Astrocyte of the spinal cord (primary cell): ENCODE data around the gene PRR15L.
A peak's percentile ranks its signal among the peaks of the same experiment; 100 is the strongest.
"Not testable (repeated sequence)": the region's sequence is repeated elsewhere in the genome, so short reads cannot be mapped to it uniquely, and the experiment has no call there.

ENCODE experiments used
- DNase-seq: peaks from one replicate; pipeline ENCODE4 v3.0.0; 2011; ENCODE audit warnings: low read depth, low spot score
- H3K4me3 ChIP-seq: 2 replicates; pipeline ENCODE4 v1.5.1; 2011; ENCODE audit warnings: low read depth, mild to moderate bottlenecking, low read length, moderate library complexity
- in situ Hi-C: cut with HindIII; loops from 2 replicates; pipeline ENCODE4 v1.10.0; 2017; ENCODE audit warnings: low sequenced_read_pairs
- TF ChIP-seq, protein P1 (sequence below): IDR thresholded peaks from 2 replicates; pipeline ENCODE4 v1.5.1; 2012; ENCODE audit warnings: low read depth, mild to moderate bottlenecking, low read length, inconsistent platforms

PRR15L gene

DNA sequence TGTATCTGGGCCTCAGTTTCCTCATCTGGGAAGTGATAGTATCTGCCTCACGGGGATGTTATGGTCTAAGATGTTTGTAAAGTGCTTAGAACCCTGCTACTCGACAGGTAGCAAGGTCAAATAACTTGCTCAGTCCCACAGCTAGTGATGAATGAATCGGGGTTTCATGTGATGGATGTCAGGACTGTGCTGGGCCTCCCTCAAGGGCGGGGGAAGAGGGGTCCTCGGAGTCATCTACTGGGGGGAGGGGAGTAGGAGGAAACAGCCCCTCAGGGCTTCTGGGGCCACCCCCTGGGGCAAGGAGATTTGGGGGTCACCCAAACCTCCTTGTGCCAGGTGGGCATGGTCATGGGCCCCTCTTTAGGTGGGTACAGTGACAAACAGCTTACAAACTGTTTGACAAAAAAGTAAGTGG lies 15.6 kb downstream of the PRR15L start:
- DNase-seq: no peak
- TF ChIP-seq, protein P1, sequence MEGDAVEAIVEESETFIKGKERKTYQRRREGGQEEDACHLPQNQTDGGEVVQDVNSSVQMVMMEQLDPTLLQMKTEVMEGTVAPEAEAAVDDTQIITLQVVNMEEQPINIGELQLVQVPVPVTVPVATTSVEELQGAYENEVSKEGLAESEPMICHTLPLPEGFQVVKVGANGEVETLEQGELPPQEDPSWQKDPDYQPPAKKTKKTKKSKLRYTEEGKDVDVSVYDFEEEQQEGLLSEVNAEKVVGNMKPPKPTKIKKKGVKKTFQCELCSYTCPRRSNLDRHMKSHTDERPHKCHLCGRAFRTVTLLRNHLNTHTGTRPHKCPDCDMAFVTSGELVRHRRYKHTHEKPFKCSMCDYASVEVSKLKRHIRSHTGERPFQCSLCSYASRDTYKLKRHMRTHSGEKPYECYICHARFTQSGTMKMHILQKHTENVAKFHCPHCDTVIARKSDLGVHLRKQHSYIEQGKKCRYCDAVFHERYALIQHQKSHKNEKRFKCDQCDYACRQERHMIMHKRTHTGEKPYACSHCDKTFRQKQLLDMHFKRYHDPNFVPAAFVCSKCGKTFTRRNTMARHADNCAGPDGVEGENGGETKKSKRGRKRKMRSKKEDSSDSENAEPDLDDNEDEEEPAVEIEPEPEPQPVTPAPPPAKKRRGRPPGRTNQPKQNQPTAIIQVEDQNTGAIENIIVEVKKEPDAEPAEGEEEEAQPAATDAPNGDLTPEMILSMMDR: no peak
- in situ Hi-C loops: no loop called here
- peak overlapping the region; percentile 67 for H3K4me3 ChIP-seq

DNA sequence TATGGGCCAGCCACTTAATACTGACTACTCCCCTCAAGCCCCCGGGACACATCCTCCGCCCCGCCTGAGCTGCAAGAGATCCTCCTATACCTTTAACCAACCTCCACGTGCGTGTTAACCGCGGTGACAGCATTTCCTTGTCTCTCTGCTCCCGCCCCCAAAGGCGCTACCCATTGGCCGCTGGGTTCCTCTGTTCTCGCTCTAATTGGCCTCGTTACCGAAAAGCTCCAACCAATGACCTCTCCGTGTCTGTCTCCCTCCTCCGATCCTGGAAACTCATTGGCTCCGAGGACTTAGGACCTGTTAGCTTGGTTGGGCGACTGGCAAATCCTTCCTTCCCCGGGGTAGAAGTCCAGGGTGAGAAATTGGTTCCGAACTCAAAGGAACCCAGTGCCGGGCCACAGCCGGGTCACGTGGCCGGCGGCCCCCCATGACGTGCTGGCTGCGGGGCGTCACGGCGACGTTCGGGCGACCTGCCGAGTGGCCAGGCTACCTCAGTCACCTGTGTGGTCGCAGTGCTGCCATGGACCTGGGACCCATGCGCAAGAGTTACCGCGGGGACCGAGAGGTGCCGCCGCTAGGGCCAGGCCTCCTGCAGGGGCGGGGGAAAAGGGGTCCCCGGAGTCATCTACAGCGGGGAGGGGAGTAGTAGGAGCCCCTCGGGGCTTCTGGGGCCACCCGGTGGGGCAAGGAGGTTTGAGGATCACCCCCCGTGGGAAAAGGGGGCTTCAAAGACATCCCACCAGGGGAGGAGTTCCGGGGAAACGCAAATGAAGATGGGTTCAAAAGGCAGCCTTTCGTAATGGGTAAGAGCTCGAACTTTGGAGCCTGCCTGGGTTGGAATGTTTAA lies 16.2 kb downstream of the PRR15L start, which contains the start of gene PNPO:
Gene PNPO (plus strand): TSS at position 326 of the 850 bp plus-strand sequence. CDS start 105 bp downstream, at position 431.
- H3K4me3 ChIP-seq: peak within 1 kb of the TSS; percentile 67
- DNase-seq: peak; percentile 97
- TF ChIP-seq, protein P1: peak; percentile 2
- in situ Hi-C loops: no loop called here

DNA sequence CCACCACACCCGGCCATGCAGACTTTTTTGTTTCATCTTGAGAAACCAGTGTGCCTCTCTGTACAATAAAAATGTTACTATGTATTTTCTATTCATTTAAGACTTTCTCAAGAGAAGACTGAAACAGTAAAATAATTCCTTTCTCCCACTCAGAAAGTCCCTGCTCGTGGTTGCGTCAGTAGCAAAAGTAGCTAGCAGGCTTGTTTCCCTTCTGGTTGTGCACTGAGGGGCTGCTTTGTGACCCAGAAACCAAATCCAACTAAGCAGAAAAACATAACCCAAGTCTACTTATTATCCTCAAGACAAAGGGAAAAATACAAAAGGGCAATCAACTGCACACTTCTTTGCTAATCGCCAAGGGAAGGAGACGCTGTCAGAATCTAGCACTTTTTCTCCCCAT lies 19.7 kb downstream of the PRR15L start:
- no peak for DNase-seq
- in situ Hi-C loops: no loop called here
- TF ChIP-seq, protein P1: no peak
- no peak overlapping the region for H3K4me3 ChIP-seq

DNA sequence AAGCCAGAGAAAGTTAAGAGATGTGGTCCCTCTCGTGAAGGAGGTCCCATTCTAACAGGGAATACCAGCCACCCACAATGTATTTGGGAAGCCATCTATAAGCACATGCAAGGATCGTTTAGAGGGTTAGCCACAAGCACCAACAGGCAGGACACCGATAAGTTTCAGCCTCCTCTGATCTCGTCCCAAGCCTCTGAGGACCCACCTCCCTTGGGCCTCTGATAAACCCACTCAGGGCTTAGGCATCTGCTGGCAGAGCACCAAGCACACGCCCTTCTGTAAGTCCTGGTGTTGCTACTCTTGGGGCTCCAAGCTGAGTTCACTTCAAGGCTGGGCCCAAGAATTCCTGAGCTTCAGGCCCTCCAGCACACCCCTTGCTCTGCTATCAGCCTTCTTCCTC lies 21.7 kb downstream of the PRR15L start:
- in situ Hi-C loops: no loop called here
- DNase-seq: peak; percentile 32
- no peak overlapping the region for H3K4me3 ChIP-seq
- TF ChIP-seq, protein P1: no peak

DNA sequence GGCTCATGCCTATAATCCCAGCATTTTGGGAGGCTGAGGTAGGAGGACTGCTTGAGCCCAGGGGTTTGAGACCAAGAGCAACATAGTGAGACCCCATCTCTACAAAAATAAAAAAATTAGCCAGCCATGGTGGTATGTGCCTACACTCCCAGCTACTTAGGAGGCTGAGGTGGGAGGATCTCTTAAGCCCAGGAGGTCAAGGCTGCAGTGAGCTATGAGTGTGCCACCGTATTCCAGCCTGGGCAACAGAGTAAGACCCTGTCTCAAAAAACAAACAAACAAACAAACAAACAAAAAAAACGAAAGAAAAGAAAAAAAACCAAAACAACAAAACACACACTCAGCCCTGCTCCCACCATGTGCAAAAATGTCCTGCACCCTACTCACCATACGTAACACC lies 22.2 kb downstream of the PRR15L start:
- DNase-seq, in situ Hi-C loops, H3K4me3 ChIP-seq: not testable (repeated sequence)

DNA sequence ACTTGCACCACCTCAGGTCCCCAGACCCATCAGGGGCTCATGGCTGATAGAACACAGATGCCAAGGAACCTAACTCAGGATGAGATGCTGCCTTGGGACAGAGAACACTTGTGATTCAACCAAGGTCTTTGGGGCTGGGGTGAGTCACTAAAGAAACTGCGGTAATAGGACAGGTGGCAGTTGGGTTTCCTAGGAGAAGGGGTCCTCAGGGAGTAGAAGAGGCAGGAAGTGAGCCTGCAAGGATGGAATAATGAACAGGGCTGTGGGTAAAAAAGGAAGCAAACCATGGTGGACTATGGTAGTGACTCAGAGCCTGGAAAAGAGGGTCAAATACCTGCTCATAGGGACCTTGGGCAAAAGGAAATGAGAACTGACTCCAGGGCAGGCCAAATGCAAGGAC lies 22.8 kb downstream of the PRR15L start:
- no peak overlapping the region for H3K4me3 ChIP-seq
- in situ Hi-C loops: no loop called here
- peak; percentile 38 for DNase-seq
- TF ChIP-seq, protein P1: no peak

DNA sequence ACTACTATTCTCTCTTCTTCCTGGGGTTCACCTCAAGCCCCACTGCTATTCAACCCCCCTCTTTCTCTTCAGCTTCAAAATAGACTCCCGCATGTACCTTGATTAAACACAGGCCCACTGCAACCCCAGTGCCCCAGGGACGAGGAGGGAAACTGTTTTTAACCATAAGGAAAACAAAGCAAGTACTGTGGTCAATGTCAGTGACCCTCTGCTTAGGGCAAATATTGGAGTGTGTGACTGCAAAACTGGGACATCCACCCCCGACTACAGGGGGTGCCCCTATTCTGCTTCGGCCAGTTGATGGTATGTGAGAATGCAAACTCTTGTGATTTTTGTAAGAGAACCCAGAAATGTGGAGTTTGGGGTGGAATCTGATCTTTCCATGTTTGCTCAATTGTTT lies 25.8 kb downstream of the PRR15L start:
- H3K4me3 ChIP-seq: no peak overlapping the region
- in situ Hi-C loops: no loop called here
- TF ChIP-seq, protein P1: no peak
- DNase-seq: no peak
